Astrocyte (in vitro differentiated cells and primary cell): ENCODE data around the gene PSD. TPM values are rescaled to one million over a fixed set of nuclear protein-coding genes. Genes with fewer than 3 reads are reported as not detected.

Experiments used
- DNase-seq: peaks from one replicate; pipeline ENCODE4 v3.0.0-alpha.2; 2010; ENCODE audit warnings: low read depth
- FAIRE-seq: peaks from 2 replicates; lab custom pipeline; 2011; peaks lifted over from hg19 to GRCh38; lab: Jason Lieb, UNC
- H2AFZ ChIP-seq: 2 replicates; pipeline ENCODE4 v1.6.0; 2012; ENCODE audit warnings: low read depth, low read length, inconsistent platforms
- H3K27ac ChIP-seq: 2 replicates; pipeline ENCODE4 v1.5.1; 2011; ENCODE audit warnings: low read depth, low read length, inconsistent platforms
- H3K27me3 ChIP-seq: 2 replicates; pipeline ENCODE4 v1.6.0; 2011; ENCODE audit warnings: low read length, inconsistent platforms; ENCODE audit not compliant: insufficient read depth
- H3K36me3 ChIP-seq: 2 replicates; pipeline ENCODE4 v1.5.1; 2011; ENCODE audit warnings: low read length, inconsistent platforms; ENCODE audit not compliant: insufficient read depth
- H3K4me1 ChIP-seq: 2 replicates; pipeline ENCODE4 v1.5.1; 2011; ENCODE audit warnings: low read length, inconsistent platforms; ENCODE audit not compliant: insufficient read depth
- H3K4me2 ChIP-seq: 2 replicates; pipeline ENCODE4 v1.6.0; 2012; ENCODE audit warnings: low read length, inconsistent platforms
- H3K4me3 ChIP-seq: 2 replicates; pipeline ENCODE4 v1.5.1; 2011; ENCODE audit warnings: low read depth, mild to moderate bottlenecking, low read length, inconsistent platforms; ENCODE audit not compliant: insufficient read depth
- H3K79me2 ChIP-seq: 2 replicates; pipeline ENCODE4 v1.6.0; 2012; ENCODE audit warnings: mild to moderate bottlenecking, low read length, inconsistent platforms; ENCODE audit not compliant: insufficient read depth
- H3K9ac ChIP-seq: 2 replicates; pipeline ENCODE4 v1.6.0; 2012; ENCODE audit warnings: mild to moderate bottlenecking, low read length, inconsistent platforms
- H3K9me3 ChIP-seq: 2 replicates; pipeline ENCODE4 v1.5.1; 2012; ENCODE audit warnings: low read depth, mild to moderate bottlenecking, low read length, inconsistent platforms; ENCODE audit not compliant: insufficient read depth
- H4K20me1 ChIP-seq: 2 replicates; pipeline ENCODE4 v1.6.0; 2012; ENCODE audit warnings: low read length, inconsistent platforms; ENCODE audit not compliant: insufficient read depth
- H3K27ac Mint-ChIP-seq: one replicate; pipeline ENCODE4 v1.8.0; 2021; ENCODE audit warnings: mild to moderate bottlenecking, mixed read lengths; ENCODE audit not compliant: unreplicated experiment
- H3K27me3 Mint-ChIP-seq: one replicate; pipeline ENCODE4 v1.8.0; 2021; ENCODE audit warnings: low read depth, mixed read lengths; ENCODE audit not compliant: unreplicated experiment
- H3K36me3 Mint-ChIP-seq: one replicate; pipeline ENCODE4 v1.8.0; 2021; ENCODE audit warnings: low read depth, mixed read lengths; ENCODE audit not compliant: unreplicated experiment
- H3K4me1 Mint-ChIP-seq: one replicate; pipeline ENCODE4 v1.8.0; 2021; ENCODE audit warnings: low read depth, mixed read lengths; ENCODE audit not compliant: unreplicated experiment
- H3K4me3 Mint-ChIP-seq: one replicate; pipeline ENCODE4 v1.8.0; 2021; ENCODE audit warnings: mild to moderate bottlenecking, moderate library complexity, mixed read lengths; ENCODE audit not compliant: unreplicated experiment
- H3K9me3 Mint-ChIP-seq: one replicate; pipeline ENCODE4 v1.8.0; 2021; ENCODE audit warnings: mild to moderate bottlenecking, mixed read lengths; ENCODE audit not compliant: unreplicated experiment
- CTCF ChIP-seq: IDR thresholded peaks from 2 replicates; pipeline ENCODE4 v1.5.1; 2011; ENCODE audit warnings: low read depth, mild to moderate bottlenecking, inconsistent platforms, low read length, moderate library complexity; ENCODE audit not compliant: insufficient read depth
- EZH2 ChIP-seq: IDR thresholded peaks from 2 replicates; pipeline ENCODE4 v1.6.1; 2012; ENCODE audit warnings: mild to moderate bottlenecking, low read length, inconsistent platforms; ENCODE audit not compliant: insufficient read depth
- microRNA-seq: library from miRNA; unstranded; fragments of <30 nt; microRNA quantifications from one replicate; pipeline ENCODE4 v1.2.0, GENCODE V29; 2020
- total RNA-seq: library from RNA; stranded (reverse); gene quantifications from 2 replicates; pipeline ENCODE4 v1.2.1, GENCODE V29; 2021

Gene PSD
- total RNA-seq, 1 donor from 2014 or later = 8.8 TPM

DNA sequence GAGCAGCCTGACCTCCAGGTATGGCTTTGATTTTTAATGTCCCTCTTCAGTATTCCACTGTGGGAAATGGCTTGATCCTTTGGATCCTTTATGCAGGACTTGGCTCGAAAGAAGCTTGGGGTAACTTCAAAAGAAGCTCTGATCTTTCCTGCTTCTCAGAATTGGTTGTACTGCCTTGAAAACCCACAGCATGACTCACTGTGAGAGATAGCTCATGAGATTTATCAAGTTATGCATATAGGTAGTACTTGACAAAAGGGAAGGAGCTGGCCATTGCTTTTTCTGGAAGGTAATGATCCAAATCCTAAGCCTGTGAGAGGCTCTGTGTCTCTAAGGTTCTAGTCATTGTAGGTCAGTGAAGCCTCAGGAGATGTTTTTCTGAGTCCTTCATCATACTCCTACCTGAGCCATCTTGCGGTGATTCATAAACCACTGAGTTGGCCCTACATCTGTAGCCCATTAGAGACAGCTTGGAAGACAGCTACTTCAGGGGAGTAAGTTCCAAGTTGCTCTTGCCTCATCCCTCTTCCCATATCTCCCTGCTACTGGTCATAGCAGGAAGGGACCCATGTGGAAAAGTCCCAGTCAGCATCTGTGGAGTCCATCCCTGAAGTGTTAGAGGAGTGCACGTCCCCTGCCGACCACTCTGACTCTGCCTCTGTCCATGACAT, 59.7 kb downstream of the PSD start:
- H3K27ac Mint-ChIP-seq = no peak overlapping the region
- Histone ChIP-seq H3K4me3 (no peak overlapping the region), H3K9ac (no peak overlapping the region), H3K9me3 (no peaks in the 10 kb centered on the region), H4K20me1 (peaks cover 87% of the 10 kb centered on the region), H2AFZ (no peak overlapping the region), H3K27ac (no peak overlapping the region), H3K79me2 (no peaks in the 10 kb centered on the region), H3K4me2 (no peak overlapping the region), H3K36me3 (peaks cover 75% of the 10 kb centered on the region), H3K4me1 (no peaks in the 10 kb centered on the region), H3K27me3 (no peaks in the 10 kb centered on the region)
- DNase-seq (peak; percentile 48), FAIRE-seq (no peak)
- no peaks in the 10 kb centered on the region for H3K27me3 Mint-ChIP-seq
- H3K4me3 Mint-ChIP-seq = no peak overlapping the region
- H3K36me3 Mint-ChIP-seq = peaks cover 29% of the 10 kb centered on the region
- no peaks in the 10 kb centered on the region for H3K9me3 Mint-ChIP-seq
- TF ChIP-seq EZH2 = no peak
- TF ChIP-seq CTCF = no peak
- no peaks in the 10 kb centered on the region for H3K4me1 Mint-ChIP-seq

DNA sequence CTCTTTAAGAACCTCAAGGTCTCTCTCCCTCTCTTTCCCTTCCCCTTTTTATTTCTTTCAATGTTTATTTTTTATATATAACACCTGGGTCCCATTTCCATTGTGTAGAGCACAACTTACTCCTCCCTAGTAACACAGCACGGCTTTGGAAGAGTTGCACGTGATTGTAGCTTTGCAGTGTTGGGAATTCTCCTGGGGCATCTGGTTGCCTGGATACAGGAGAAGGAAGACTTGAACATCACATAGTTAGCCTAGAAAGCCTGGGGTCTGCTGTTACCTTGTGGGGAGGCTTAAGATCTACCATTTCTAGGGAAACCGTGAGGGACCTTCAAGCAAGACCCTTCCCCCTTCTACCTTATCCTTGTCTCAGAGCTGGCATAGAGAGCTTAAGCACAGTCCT, 64.1 kb downstream of the PSD start:
- TF ChIP-seq CTCF = no peak
- no peak for TF ChIP-seq EZH2
- Mint-ChIP-seq H3K4me1 (no peaks in the 10 kb centered on the region), H3K4me3 (no peak overlapping the region), H3K9me3 (no peaks in the 10 kb centered on the region), H3K27ac (no peak overlapping the region), H3K27me3 (no peaks in the 10 kb centered on the region), H3K36me3 (peaks cover 23% of the 10 kb centered on the region)
- Histone ChIP-seq H3K4me1 (no peaks in the 10 kb centered on the region), H3K4me3 (no peak overlapping the region), H3K4me2 (no peak overlapping the region), H2AFZ (no peak overlapping the region), H3K36me3 (peaks cover 62% of the 10 kb centered on the region), H4K20me1 (peaks cover 88% of the 10 kb centered on the region), H3K79me2 (no peaks in the 10 kb centered on the region), H3K9me3 (no peaks in the 10 kb centered on the region), H3K9ac (no peak overlapping the region), H3K27me3 (no peaks in the 10 kb centered on the region), H3K27ac (no peak overlapping the region)
- DNase-seq (no peak), FAIRE-seq (no peak)

Small RNA genes lying within 50 kb of the gene (microRNA-seq; reads per million reads assigned to microRNA genes)
- 240 reads per million, percentile 72 among the genes with 10 or more reads in this experiment for gene MIR146B

Other genes with a start within 250 kb of the PSD start
- gene ELOVL3, start 192.5 kb downstream of the PSD start, total RNA-seq = 0.48 and 0.62 TPM in 2 replicates
- gene PITX3, start 177.3 kb downstream of the PSD start, total RNA-seq = 1.6 and 1.7 TPM in 2 replicates
- 72.8 and 75.2 TPM in 2 replicates for gene GBF1, start 173.3 kb downstream of the PSD start, total RNA-seq
- gene NFKB2, start 23.1 kb downstream of the PSD start, total RNA-seq = 35.7 and 39.9 TPM in 2 replicates
- 8.6 and 11.0 TPM in 2 replicates for gene FBXL15, start 2.1 kb upstream of the PSD start, total RNA-seq
- 46.9 and 49.1 TPM in 2 replicates for gene CUEDC2, start 13.8 kb upstream of the PSD start, total RNA-seq
- 0.19 and 0.20 TPM in 2 replicates for gene C10orf95, start 32.8 kb upstream of the PSD start, total RNA-seq
- gene ACTR1A, start 83.9 kb upstream of the PSD start, total RNA-seq = 145 and 155 TPM in 2 replicates
- 25.8 and 26.2 TPM in 2 replicates for gene SUFU, start 85.2 kb upstream of the PSD start, total RNA-seq
- gene TRIM8, start 225.7 kb upstream of the PSD start, total RNA-seq = 103 and 117 TPM in 2 replicates